Measurements from ENCODE around the gene BANF1. TPM values are rescaled to one million over a fixed set of nuclear protein-coding genes. Genes with fewer than 3 reads are reported as not detected.

The BANF1 gene
- total RNA-seq, 4 donors from 2014 or later = 32.1 to 54.2 (median 42.6) TPM

- Histone ChIP-seq H3K27ac (no peak overlapping the region), H3K36me3 (peaks cover 24% of the 10 kb centered on the region), H3K4me1 (no peaks in the 10 kb centered on the region), H3K4me3 (no peak overlapping the region), H3K9me3 (no peaks in the 10 kb centered on the region), H3K27me3 (no peaks in the 10 kb centered on the region)
- no peak for DNase-seq (ENCODE audit: low spot score in 2 of 2)
- TF ChIP-seq POLR2AphosphoS5 (IDR thresholded peaks at IDR 0.05) (no peak), EP300 (IDR thresholded peaks at IDR 0.05) (no peak), CTCF (IDR thresholded peaks at IDR 0.05) (no peak)
- WGBS = 60% methylated on average over 15 of the region's 16 CpGs
Observed at GRCh38 chr11:65981972-65982823, 20.1 kb upstream of the BANF1 start.

- Histone ChIP-seq H3K27me3 (no peaks in the 10 kb centered on the region), H3K36me3 (peaks cover 15% of the 10 kb centered on the region), H3K4me3 (no peak overlapping the region), H3K27ac (no peak overlapping the region), H3K4me1 (no peaks in the 10 kb centered on the region), H3K9me3 (no peaks in the 10 kb centered on the region)
- WGBS = 85% methylated on average over 20 of the region's 22 CpGs
- no peak for TF ChIP-seq EP300 (IDR thresholded peaks at IDR 0.05)
- no peak for TF ChIP-seq POLR2A (IDR thresholded peaks at IDR 0.05)
- no peak for TF ChIP-seq POLR2AphosphoS5 (IDR thresholded peaks at IDR 0.05)
- no peak for TF ChIP-seq CTCF (IDR thresholded peaks at IDR 0.05)
- DNase-seq (ENCODE audit: low spot score in 2 of 2) = no peak
Observed at GRCh38 chr11:65982824-65983588, 19.3 kb upstream of the BANF1 start.

GRCh38 chr11:65983589-65983987 lies 18.7 kb upstream of the BANF1 start:
- Histone ChIP-seq H3K36me3 (peaks cover 10% of the 10 kb centered on the region), H3K27me3 (no peaks in the 10 kb centered on the region), H3K27ac (no peak overlapping the region), H3K4me3 (no peak overlapping the region), H3K9me3 (no peaks in the 10 kb centered on the region), H3K4me1 (no peaks in the 10 kb centered on the region)
- no peak for TF ChIP-seq EP300 (IDR thresholded peaks at IDR 0.05)
- TF ChIP-seq POLR2A (IDR thresholded peaks at IDR 0.05) = no peak
- TF ChIP-seq CTCF (IDR thresholded peaks at IDR 0.05) = no peak
- no peak for TF ChIP-seq POLR2AphosphoS5 (IDR thresholded peaks at IDR 0.05)
- no peak for DNase-seq (ENCODE audit: low spot score in 2 of 2)
- WGBS = 80% methylated on average over 2 of the region's 5 CpGs

GRCh38 chr11:65987336-65987735 lies 15.0 kb upstream of the BANF1 start:
- H3K4me1 ChIP-seq = no peaks in the 10 kb centered on the region
- no peaks in the 10 kb centered on the region for H3K27me3 ChIP-seq
- H3K9me3 ChIP-seq = no peaks in the 10 kb centered on the region
- no peak overlapping the region for H3K27ac ChIP-seq
- no peak overlapping the region for H3K4me3 ChIP-seq
- WGBS = 79% methylated on average over 9 of the region's 9 CpGs
- peaks cover 10% of the 10 kb centered on the region for H3K36me3 ChIP-seq
- TF ChIP-seq EP300 (IDR thresholded peaks at IDR 0.05) = no peak
- TF ChIP-seq POLR2A (IDR thresholded peaks at IDR 0.05) = no peak
- TF ChIP-seq CTCF (IDR thresholded peaks at IDR 0.05) = no peak
- TF ChIP-seq POLR2AphosphoS5 (IDR thresholded peaks at IDR 0.05) = no peak
- no peak for DNase-seq (ENCODE audit: low spot score in 2 of 2)

All from suprapubic skin (tissue), 4 donors.